ENCODE data around the gene MPHOSPH8. TPM values are rescaled to one million over a fixed set of nuclear protein-coding genes. Genes with fewer than 3 reads are reported as not detected.

MPHOSPH8 gene, protein sequence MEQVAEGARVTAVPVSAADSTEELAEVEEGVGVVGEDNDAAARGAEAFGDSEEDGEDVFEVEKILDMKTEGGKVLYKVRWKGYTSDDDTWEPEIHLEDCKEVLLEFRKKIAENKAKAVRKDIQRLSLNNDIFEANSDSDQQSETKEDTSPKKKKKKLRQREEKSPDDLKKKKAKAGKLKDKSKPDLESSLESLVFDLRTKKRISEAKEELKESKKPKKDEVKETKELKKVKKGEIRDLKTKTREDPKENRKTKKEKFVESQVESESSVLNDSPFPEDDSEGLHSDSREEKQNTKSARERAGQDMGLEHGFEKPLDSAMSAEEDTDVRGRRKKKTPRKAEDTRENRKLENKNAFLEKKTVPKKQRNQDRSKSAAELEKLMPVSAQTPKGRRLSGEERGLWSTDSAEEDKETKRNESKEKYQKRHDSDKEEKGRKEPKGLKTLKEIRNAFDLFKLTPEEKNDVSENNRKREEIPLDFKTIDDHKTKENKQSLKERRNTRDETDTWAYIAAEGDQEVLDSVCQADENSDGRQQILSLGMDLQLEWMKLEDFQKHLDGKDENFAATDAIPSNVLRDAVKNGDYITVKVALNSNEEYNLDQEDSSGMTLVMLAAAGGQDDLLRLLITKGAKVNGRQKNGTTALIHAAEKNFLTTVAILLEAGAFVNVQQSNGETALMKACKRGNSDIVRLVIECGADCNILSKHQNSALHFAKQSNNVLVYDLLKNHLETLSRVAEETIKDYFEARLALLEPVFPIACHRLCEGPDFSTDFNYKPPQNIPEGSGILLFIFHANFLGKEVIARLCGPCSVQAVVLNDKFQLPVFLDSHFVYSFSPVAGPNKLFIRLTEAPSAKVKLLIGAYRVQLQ
- 10 to 100 TPM; 41.2 to 53.8 (median 49.3) TPM for total RNA-seq

DNA sequence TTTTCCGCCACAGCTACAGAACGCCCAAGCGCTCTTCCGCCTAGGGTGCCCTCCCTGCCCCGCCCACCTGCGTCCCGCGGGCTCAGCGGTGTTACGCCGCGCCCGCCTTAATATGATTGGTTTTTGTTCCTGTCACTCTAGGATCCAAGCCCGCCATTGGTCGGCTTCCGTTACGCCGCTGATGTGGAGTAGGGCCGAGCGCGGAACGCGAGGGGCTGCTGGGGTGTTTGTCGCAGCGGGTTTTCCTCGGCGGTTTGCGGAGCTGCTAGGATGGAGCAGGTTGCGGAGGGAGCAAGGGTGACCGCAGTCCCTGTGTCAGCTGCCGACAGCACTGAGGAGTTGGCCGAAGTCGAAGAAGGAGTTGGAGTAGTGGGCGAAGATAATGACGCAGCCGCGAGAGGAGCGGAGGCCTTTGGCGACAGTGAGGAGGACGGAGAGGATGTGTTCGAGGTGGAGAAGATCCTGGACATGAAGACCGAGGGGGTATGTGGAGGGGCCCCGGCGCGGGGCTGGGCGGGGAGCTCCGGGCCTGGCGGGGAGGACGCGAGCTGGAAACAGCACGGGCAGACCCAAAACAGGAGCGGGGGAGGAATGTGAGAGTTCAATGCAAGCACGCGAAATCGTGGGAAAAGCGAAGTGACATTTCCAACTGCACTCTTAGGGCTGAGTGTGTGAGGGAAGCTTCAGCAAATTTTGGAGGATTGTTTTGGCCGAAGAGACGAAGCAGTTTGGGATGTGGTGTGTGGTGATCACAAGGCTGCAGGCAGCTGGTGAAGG is at the start of gene MPHOSPH8:
TSS of gene MPHOSPH8 (plus strand) at position 181 of the 777 bp plus-strand sequence. CDS start at position 271, 90 bp downstream.
- Histone ChIP-seq H3K36me3 (peaks cover 0 to 6% (median 0%) of the 10 kb centered on the region in 3 donors), H3K4me1 (peaks cover 0 to 36% (median 22%) of the 10 kb centered on the region in 4 donors), H3K4me3 (peak within 1 kb of the TSS; percentile 65 to 91 (median 78)), H3K27ac (peak within 1 kb of the TSS; percentile 95 to 97 (median 96)), H3K9me3 (no peaks in the 10 kb centered on the region), H3K27me3 (no peaks in the 10 kb centered on the region)
- DNase-seq (ENCODE audit: low spot score in 2 of 2) = peak; percentile 91 to 95
- WGBS, 2 donors = 0 to 1% methylated on average over 57 to 58 of the region's 58 CpGs
- TF ChIP-seq, protein P1, sequence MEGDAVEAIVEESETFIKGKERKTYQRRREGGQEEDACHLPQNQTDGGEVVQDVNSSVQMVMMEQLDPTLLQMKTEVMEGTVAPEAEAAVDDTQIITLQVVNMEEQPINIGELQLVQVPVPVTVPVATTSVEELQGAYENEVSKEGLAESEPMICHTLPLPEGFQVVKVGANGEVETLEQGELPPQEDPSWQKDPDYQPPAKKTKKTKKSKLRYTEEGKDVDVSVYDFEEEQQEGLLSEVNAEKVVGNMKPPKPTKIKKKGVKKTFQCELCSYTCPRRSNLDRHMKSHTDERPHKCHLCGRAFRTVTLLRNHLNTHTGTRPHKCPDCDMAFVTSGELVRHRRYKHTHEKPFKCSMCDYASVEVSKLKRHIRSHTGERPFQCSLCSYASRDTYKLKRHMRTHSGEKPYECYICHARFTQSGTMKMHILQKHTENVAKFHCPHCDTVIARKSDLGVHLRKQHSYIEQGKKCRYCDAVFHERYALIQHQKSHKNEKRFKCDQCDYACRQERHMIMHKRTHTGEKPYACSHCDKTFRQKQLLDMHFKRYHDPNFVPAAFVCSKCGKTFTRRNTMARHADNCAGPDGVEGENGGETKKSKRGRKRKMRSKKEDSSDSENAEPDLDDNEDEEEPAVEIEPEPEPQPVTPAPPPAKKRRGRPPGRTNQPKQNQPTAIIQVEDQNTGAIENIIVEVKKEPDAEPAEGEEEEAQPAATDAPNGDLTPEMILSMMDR (IDR thresholded peaks at IDR 0.05) = peak in 2 of 5 experiments; percentile 18 to 40
- TF ChIP-seq POLR2A (IDR thresholded peaks at IDR 0.05) (peak; percentile 57 to 95), EP300 (IDR thresholded peaks at IDR 0.05) (peak; percentile 16 to 97)

DNA sequence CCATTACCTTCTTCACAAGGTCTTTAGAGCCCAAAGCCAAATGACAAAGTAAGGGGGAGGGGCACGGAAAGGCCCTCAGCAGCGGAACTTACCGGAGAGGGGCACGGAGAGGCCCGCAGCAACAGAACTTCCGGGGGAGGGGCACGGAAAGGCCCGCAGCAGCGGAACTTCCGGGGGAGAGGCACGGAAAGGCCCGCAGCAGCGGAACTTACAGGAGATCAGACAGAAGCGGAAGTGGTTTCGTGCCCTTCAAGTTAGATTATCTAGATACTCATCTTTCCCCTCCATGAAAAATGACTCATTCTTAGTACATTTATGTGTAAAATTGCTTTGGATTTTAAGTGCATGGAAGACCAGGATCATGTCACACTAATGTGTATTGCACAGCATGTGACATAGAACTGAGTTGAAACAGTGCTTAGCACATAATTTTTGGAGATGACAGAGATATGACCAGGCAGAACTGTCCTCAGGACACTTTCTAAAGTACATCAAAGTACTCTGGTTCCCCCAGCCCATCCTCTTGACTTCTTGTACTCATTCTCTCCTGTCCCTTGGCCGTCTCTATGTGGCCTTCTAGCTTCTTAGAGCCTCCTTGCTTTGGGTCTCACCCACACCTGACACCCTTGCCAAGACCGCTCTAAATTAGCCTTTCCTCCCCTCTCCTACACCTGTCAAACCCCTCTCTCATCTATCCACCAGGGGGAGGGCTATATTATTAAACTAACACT is 46.4 kb upstream of the MPHOSPH8 start:
- H3K27me3 ChIP-seq = no peaks in the 10 kb centered on the region
- no peak overlapping the region for H3K4me3 ChIP-seq
- no peak for TF ChIP-seq POLR2A (IDR thresholded peaks at IDR 0.05)
- TF ChIP-seq, protein P1 (IDR thresholded peaks at IDR 0.05) = no peak
- no peak for TF ChIP-seq EP300 (IDR thresholded peaks at IDR 0.05)
- H3K9me3 ChIP-seq = no peaks in the 10 kb centered on the region
- no peak overlapping the region for H3K27ac ChIP-seq
- no peak for DNase-seq (ENCODE audit: low spot score in 2 of 2)
- H3K4me1 ChIP-seq = no peaks in the 10 kb centered on the region
- H3K36me3 ChIP-seq = no peaks in the 10 kb centered on the region
- 31 to 47% methylated on average over 17 of the region's 17 CpGs for WGBS, 2 donors

DNA sequence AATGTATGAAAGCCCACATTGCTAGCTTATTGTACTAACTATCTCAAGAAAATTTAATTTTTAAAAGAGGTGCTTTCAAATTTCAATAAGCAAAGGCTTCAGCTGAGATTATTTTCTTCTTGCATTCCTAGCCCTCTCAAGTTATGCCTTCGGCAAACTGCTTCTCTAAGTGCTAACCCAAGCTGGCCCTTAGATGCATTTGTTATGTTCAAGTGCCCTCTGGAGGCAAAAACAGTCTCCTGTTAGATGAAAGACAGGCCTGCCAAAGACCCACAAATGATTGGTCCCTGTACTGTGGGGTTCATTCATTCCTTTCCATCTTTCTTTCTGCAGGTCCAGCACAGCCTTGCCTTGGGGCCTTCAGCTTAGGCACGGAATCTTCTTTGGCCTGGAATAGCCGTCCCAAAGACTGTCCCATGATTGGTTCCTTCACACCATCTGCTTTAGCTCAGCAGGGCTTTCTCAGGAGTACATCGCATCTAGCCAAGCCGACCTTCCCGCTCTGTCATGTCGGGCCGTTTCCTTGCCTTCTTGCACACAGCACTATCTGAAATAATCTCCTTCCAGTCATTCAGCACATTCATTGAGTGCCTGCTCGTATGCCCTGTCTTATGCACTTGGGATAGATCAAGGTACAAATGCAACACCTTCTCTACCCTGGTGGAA is 45.7 kb upstream of the MPHOSPH8 start:
- H3K9me3 ChIP-seq = no peaks in the 10 kb centered on the region
- H3K36me3 ChIP-seq = no peaks in the 10 kb centered on the region
- no peak for TF ChIP-seq POLR2A (IDR thresholded peaks at IDR 0.05)
- TF ChIP-seq, protein P1 (IDR thresholded peaks at IDR 0.05) = peak in 2 of 5 experiments; percentile 13 to 23
- no peak overlapping the region for H3K4me3 ChIP-seq
- no peak overlapping the region for H3K27ac ChIP-seq
- H3K4me1 ChIP-seq = no peaks in the 10 kb centered on the region
- peak in 1 of 2 donors; percentile 41 for DNase-seq (ENCODE audit: low spot score in 2 of 2)
- H3K27me3 ChIP-seq = no peaks in the 10 kb centered on the region
- WGBS, 2 donors = 65 to 70% methylated on average over 9 of the region's 9 CpGs

DNA sequence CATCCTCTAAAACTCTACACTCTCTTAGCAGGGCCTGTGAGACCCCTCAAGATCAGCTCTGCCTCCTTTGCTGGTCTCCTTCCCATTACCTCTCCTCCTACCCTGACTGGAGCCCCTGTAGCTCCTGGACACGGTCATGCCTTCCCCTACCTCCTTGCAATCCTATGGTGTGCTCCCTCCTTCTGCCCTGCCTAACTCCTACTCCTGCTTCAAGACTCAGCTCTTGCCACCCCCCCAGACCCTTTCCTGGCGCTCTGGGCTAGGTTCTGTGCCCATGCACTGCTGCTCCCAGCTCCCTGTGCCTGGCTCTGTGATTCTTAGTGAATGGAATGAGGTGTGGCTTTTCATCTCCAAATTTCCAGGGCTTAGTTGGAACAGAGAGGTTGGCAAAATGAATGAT is 44.1 kb upstream of the MPHOSPH8 start:
- no peaks in the 10 kb centered on the region for H3K4me1 ChIP-seq
- H3K4me3 ChIP-seq = no peak overlapping the region
- WGBS, 2 donors = 67 to 75% methylated on average over 2 of the region's 2 CpGs
- TF ChIP-seq EP300 (IDR thresholded peaks at IDR 0.05) = no peak
- TF ChIP-seq, protein P1 (IDR thresholded peaks at IDR 0.05) = no peak
- no peak for TF ChIP-seq POLR2A (IDR thresholded peaks at IDR 0.05)
- no peaks in the 10 kb centered on the region for H3K9me3 ChIP-seq
- H3K27me3 ChIP-seq = no peaks in the 10 kb centered on the region
- H3K27ac ChIP-seq = no peak overlapping the region
- no peak for DNase-seq (ENCODE audit: low spot score in 2 of 2)
- H3K36me3 ChIP-seq = no peaks in the 10 kb centered on the region

All from tibial nerve (tissue), 4 donors.